Measurements from ENCODE around the gene FGR.

Gene FGR

GRCh38 chr1:27563341-27563590 lies 71.7 kb downstream of the FGR start:
- no peak for DNase-seq (ENCODE audit: low read depth)
- no peak for TF ChIP-seq CTCF (IDR thresholded peaks at IDR 0.05; ENCODE audit: insufficient read depth, low read depth, low read length, missing control alignments)
- H3K4me3 ChIP-seq (ENCODE audit: low read depth, low read length): no peak overlapping the region

GRCh38 chr1:27562534-27563340 lies 72.2 kb downstream of the FGR start:
- no peak for TF ChIP-seq CTCF (IDR thresholded peaks at IDR 0.05; ENCODE audit: insufficient read depth, low read depth, low read length, missing control alignments)
- peak; percentile 17 for DNase-seq (ENCODE audit: low read depth)
- H3K4me3 ChIP-seq (ENCODE audit: low read depth, low read length): no peak overlapping the region
